CD14-positive monocyte (primary cell): ENCODE results near the gene CCDC194. TPM values are rescaled to one million over a fixed set of nuclear protein-coding genes. Genes with fewer than 3 reads are reported as not detected.

Experiments
- DNase-seq, 3 donors: peaks; one replicate each; pipeline ENCODE4 v3.0.0-alpha.2; 2011 to 2022
- H2AFZ ChIP-seq: 2 replicates; pipeline ENCODE4 v1.6.0; 2012; ENCODE audit warnings: mild to moderate bottlenecking, low read depth, low read length, inconsistent platforms; ENCODE audit not compliant: insufficient read depth, poor library complexity, severe bottlenecking
- H3K27ac ChIP-seq, 2 donors: 1 replicate in 1 of 2; 2 replicates in 1 of 2; pipeline ENCODE4 v1.5.1; 2012 to 2013; ENCODE audit warnings: low read length in 2 of 2, control low read depth in 1 of 2, inconsistent platforms in 1 of 2, low read depth in 1 of 2, mild to moderate bottlenecking in 1 of 2
- H3K27me3 ChIP-seq, 2 donors: one replicate each; pipeline versions ENCODE4 v1.6.0 to v1.6.1; 2011 to 2013; ENCODE audit warnings: low read length in 2 of 2; ENCODE audit not compliant: control insufficient read depth in 2 of 2, insufficient read depth in 2 of 2
- H3K36me3 ChIP-seq, 2 donors: replicated peaks in 1 of 2; 1 replicate in 1 of 2; 2 replicates in 1 of 2; pipeline versions ENCODE4 v1.5.1 to v1.6.1; 2012 to 2013; ENCODE audit warnings: low read length in 2 of 2, control low read depth in 1 of 2, inconsistent platforms in 1 of 2, mild to moderate bottlenecking in 1 of 2; ENCODE audit not compliant: insufficient read depth in 2 of 2, control insufficient read depth in 1 of 2
- H3K4me1 ChIP-seq, 2 donors: 1 replicate in 1 of 2; 2 replicates in 1 of 2; pipeline versions ENCODE4 v1.5.1 to v1.6.1; 2012 to 2013; ENCODE audit warnings: low read length in 2 of 2, control low read depth in 1 of 2, inconsistent platforms in 1 of 2, mild to moderate bottlenecking in 1 of 2, moderate library complexity in 1 of 2; ENCODE audit not compliant: insufficient read depth in 2 of 2, control insufficient read depth in 1 of 2
- H3K4me2 ChIP-seq: replicated peaks from 2 replicates; pipeline ENCODE3; 2012; ENCODE audit warnings: low read length, moderate library complexity, mild to moderate bottlenecking; ENCODE audit not compliant: poor library complexity, severe bottlenecking; ENCODE audit errors: extremely low read depth
- H3K4me3 ChIP-seq, 3 experiments: fragments of 200-600 bp in 1 of 3; sonication (generic) in 1 of 3; replicated peaks in 1 of 3; 1 replicate in 2 of 3; 2 replicates in 1 of 3; pipeline ENCODE4 v1.5.1; 2011 to 2013; ENCODE audit warnings: low read length in 3 of 3, mild to moderate bottlenecking in 3 of 3, control low read depth in 2 of 3, low read depth in 2 of 3, inconsistent platforms in 1 of 3, moderate library complexity in 1 of 3
- H3K79me2 ChIP-seq: 2 replicates; pipeline ENCODE4 v1.6.0; 2012; ENCODE audit warnings: mild to moderate bottlenecking, control low read depth, inconsistent platforms, low read length, moderate library complexity; ENCODE audit not compliant: insufficient read depth
- H3K9ac ChIP-seq: 2 replicates; pipeline ENCODE4 v1.6.0; 2017; ENCODE audit warnings: low read length, mild to moderate bottlenecking; ENCODE audit not compliant: insufficient read depth, poor library complexity, severe bottlenecking
- H3K9me3 ChIP-seq, 2 donors: replicated peaks in 1 of 2; 1 replicate in 1 of 2; 2 replicates in 1 of 2; pipeline versions ENCODE4 v1.5.1 to v1.6.1; 2012 to 2013; ENCODE audit warnings: low read length in 2 of 2, control low read depth in 1 of 2; ENCODE audit not compliant: control insufficient read depth in 1 of 2, insufficient read depth in 1 of 2
- H4K20me1 ChIP-seq: 2 replicates; pipeline ENCODE4 v1.6.0; 2012; ENCODE audit warnings: mild to moderate bottlenecking, low read length, control low read depth, moderate library complexity; ENCODE audit not compliant: insufficient read depth
- H3K27ac Mint-ChIP-seq, 7 donors: one replicate each; pipeline ENCODE4 v1.8.0; 2020; ENCODE audit warnings: mild to moderate bottlenecking in 7 of 7, mixed read lengths in 7 of 7, moderate library complexity in 6 of 7, inconsistent platforms in 2 of 7
- H3K27me3 Mint-ChIP-seq, 3 donors: one replicate each; pipeline ENCODE4 v1.8.0; 2021 to 2022; ENCODE audit warnings: low read depth in 3 of 3, mild to moderate bottlenecking in 3 of 3, mixed read lengths in 3 of 3, moderate library complexity in 3 of 3, inconsistent platforms in 1 of 3
- H3K36me3 Mint-ChIP-seq, 2 donors: one replicate each; pipeline ENCODE4 v1.8.0; 2020; ENCODE audit warnings: mixed read lengths in 2 of 2, inconsistent platforms in 1 of 2, mild to moderate bottlenecking in 1 of 2
- H3K4me1 Mint-ChIP-seq: one replicate; pipeline ENCODE4 v1.8.0; 2020; ENCODE audit warnings: mild to moderate bottlenecking, mixed read lengths
- H3K4me3 Mint-ChIP-seq, 2 donors: one replicate each; pipeline ENCODE4 v1.8.0; 2020; ENCODE audit warnings: mild to moderate bottlenecking in 2 of 2, mixed read lengths in 2 of 2, moderate library complexity in 1 of 2
- H3K9me3 Mint-ChIP-seq, 7 donors: one replicate each; pipeline ENCODE4 v1.8.0; 2020 to 2022; ENCODE audit warnings: mixed read lengths in 7 of 7, mild to moderate bottlenecking in 6 of 7, moderate library complexity in 6 of 7, inconsistent platforms in 2 of 7
- WGBS: methylation state at CpG from one replicate; pipeline ENCODE4 v1.1.5; 2013; ENCODE audit warnings: missing lambda C conversion rate; ENCODE audit not compliant: insufficient coverage; 5-methylcytosine and 5-hydroxymethylcytosine counted together
- intact Hi-C, 2 donors: fragments of 100-400 bp; cut with micrococcal nuclease; formaldehyde crosslinking; loops; one replicate each; pipeline versions ENCODE4 v1.15.0 to v1.15.1; 2023
- polyA plus RNA-seq, 3 donors: library from polyadenylated mRNA; depleted of rRNA in 1 of 3; unstranded in 2 of 3; stranded (reverse) in 1 of 3; fragments of 300-500 nt in 2 of 3; fragments of >200 nt in 1 of 3; fragmentation: Illumina TruSeq in 2 of 3; gene quantifications; 1 replicate in 2 of 3; 2 replicates in 1 of 3; pipeline ENCODE4 v1.2.3, GENCODE V29; 2012 to 2021
- TF ChIP-seq, protein P1 (sequence below): fragments of 200-600 bp; IDR thresholded peaks from one replicate; pipeline ENCODE4 v1.8.0; 2022; ENCODE audit warnings: antibody characterized with exemption, mild to moderate bottlenecking

The CCDC194 gene
- polyA plus RNA-seq, 3 donors: 0.52 TPM; not detected in 2

DNA sequence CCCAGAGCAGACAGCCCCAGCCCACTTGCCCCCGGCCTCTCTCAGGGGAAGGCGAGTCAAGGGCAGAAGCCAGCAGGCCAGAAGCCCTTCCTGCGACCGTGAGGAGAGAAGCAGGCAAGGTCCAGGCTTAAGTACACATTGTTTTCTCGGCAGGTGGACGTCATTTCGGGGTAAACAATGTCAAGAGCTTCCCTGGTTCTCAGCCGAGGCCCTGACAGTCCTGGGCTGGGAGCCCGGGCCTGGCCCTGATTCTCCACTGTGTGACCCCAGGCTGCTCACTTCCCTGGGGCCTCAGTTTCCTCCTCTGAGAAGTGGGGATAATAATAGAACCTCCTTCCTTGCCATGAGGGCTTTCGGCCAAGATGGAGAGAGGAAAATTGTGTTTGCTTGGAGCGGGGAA lies 36.3 kb downstream of the CCDC194 start:
- TF ChIP-seq, protein P1, sequence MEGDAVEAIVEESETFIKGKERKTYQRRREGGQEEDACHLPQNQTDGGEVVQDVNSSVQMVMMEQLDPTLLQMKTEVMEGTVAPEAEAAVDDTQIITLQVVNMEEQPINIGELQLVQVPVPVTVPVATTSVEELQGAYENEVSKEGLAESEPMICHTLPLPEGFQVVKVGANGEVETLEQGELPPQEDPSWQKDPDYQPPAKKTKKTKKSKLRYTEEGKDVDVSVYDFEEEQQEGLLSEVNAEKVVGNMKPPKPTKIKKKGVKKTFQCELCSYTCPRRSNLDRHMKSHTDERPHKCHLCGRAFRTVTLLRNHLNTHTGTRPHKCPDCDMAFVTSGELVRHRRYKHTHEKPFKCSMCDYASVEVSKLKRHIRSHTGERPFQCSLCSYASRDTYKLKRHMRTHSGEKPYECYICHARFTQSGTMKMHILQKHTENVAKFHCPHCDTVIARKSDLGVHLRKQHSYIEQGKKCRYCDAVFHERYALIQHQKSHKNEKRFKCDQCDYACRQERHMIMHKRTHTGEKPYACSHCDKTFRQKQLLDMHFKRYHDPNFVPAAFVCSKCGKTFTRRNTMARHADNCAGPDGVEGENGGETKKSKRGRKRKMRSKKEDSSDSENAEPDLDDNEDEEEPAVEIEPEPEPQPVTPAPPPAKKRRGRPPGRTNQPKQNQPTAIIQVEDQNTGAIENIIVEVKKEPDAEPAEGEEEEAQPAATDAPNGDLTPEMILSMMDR: no peak
- Mint-ChIP-seq H3K4me3 (no peak overlapping the region), H3K9me3 (no peaks in the 10 kb centered on the region), H3K27ac (no peak overlapping the region), H3K36me3 (no peaks in the 10 kb centered on the region), H3K27me3 (peaks cover 4 to 11% (median 9%) of the 10 kb centered on the region in 3 donors), H3K4me1 (peaks cover 11% of the 10 kb centered on the region)
- no peaks in the 10 kb centered on the region for H3K4me1 ChIP-seq
- H3K9me3 ChIP-seq: no peaks in the 10 kb centered on the region
- no peak overlapping the region for H3K9ac ChIP-seq
- H3K27ac ChIP-seq: no peak overlapping the region
- DNase-seq: no peak
- H2AFZ ChIP-seq: no peak overlapping the region
- 99% methylated on average over 8 of the region's 11 CpGs for WGBS
- H3K27me3 ChIP-seq: no peaks in the 10 kb centered on the region
- H3K79me2 ChIP-seq: no peaks in the 10 kb centered on the region
- no peak overlapping the region for H3K4me3 ChIP-seq
- intact Hi-C loops: no loop called here
- no peaks in the 10 kb centered on the region for H4K20me1 ChIP-seq
- no peaks in the 10 kb centered on the region for H3K36me3 ChIP-seq
- H3K4me2 ChIP-seq: no peak overlapping the region

DNA sequence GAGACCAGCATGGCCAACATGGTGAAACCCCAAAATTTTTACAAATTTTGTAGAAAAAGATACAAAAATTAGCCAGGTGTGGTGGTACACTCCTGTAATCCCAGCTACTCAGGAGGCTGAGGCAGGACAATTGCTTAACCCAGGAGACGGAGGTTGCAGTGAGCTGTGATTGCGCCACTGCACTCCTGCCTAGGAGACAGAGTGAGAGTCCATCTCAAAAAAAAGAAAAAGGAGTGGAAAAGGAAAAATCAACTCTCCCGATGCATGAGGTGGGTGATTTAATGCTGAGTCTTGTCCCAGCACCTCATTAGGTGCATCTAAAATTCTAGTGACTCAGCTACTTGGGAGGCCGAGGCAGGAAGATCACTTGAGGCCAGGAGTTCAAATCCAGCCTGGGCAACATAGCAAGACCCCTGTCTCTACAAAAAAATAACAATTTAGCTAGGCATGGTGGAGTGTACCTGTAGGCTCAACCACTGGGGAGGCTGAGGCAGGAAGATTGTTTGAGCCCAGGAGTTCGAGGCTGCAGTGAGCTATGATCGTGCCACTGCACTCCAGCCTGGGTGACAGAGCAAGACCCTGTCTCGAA lies 36.8 kb downstream of the CCDC194 start:
- TF ChIP-seq, protein P1: no peak
- no peaks in the 10 kb centered on the region for H3K27me3 ChIP-seq
- H3K27ac Mint-ChIP-seq: no peak overlapping the region
- WGBS: 58% methylated on average over 4 of the region's 7 CpGs
- no peaks in the 10 kb centered on the region for H3K36me3 Mint-ChIP-seq
- H3K9me3 ChIP-seq: no peaks in the 10 kb centered on the region
- H3K4me1 Mint-ChIP-seq: peaks cover 12% of the 10 kb centered on the region
- no peak for DNase-seq
- no peaks in the 10 kb centered on the region for H3K4me1 ChIP-seq
- no peaks in the 10 kb centered on the region for H3K79me2 ChIP-seq
- H3K9me3 Mint-ChIP-seq: no peaks in the 10 kb centered on the region
- intact Hi-C loops: no loop called here
- no peak overlapping the region for H3K9ac ChIP-seq
- H3K27me3 Mint-ChIP-seq: peaks cover 4 to 12% (median 11%) of the 10 kb centered on the region in 3 donors
- no peak overlapping the region for H2AFZ ChIP-seq
- H3K4me3 Mint-ChIP-seq: no peak overlapping the region
- no peaks in the 10 kb centered on the region for H3K36me3 ChIP-seq
- no peak overlapping the region for H3K4me2 ChIP-seq
- no peak overlapping the region for H3K4me3 ChIP-seq
- H3K27ac ChIP-seq: no peak overlapping the region
- no peaks in the 10 kb centered on the region for H4K20me1 ChIP-seq
